Kidney tubule cell (primary cell): ENCODE measurements around the gene ZCWPW1.

ENCODE experiments used
- DNase-seq: peaks from one replicate; pipeline ENCODE4 v3.0.0-alpha.2; 2018; ENCODE audit warnings: low spot score

ZCWPW1 gene

GRCh38 chr7:100428199-100428966, at the start of gene ZCWPW1:
Gene ZCWPW1 (minus strand): TSS chr7:100428703. CDS start chr7:100420649, 8,054 bp downstream.
- DNase-seq = peak; percentile 97

- DNase-seq = no peak
Measured at GRCh38 chr7:100477871-100478267, 49.4 kb upstream of the ZCWPW1 start.

GRCh38 chr7:100476903-100477870, 48.7 kb upstream of the ZCWPW1 start:
- DNase-seq = no peak

- DNase-seq = no peak
Measured at GRCh38 chr7:100476101-100476780, 47.7 kb upstream of the ZCWPW1 start.

- no peak for DNase-seq
Measured at GRCh38 chr7:100475549-100475948, 47.0 kb upstream of the ZCWPW1 start.

GRCh38 chr7:100472854-100473499, 44.5 kb upstream of the ZCWPW1 start:
- DNase-seq = peak; percentile 60

GRCh38 chr7:100472121-100472851, 43.8 kb upstream of the ZCWPW1 start:
- no peak for DNase-seq

- no peak for DNase-seq
Measured at GRCh38 chr7:100471021-100471420, 42.5 kb upstream of the ZCWPW1 start.

- DNase-seq = peak; percentile 71
Measured at GRCh38 chr7:100469227-100470044, 40.9 kb upstream of the ZCWPW1 start.

GRCh38 chr7:100467638-100468373, 39.3 kb upstream of the ZCWPW1 start:
- DNase-seq = no peak

- no peak for DNase-seq
Measured at GRCh38 chr7:100466653-100467605, 38.4 kb upstream of the ZCWPW1 start.

GRCh38 chr7:100465702-100466311, 37.3 kb upstream of the ZCWPW1 start:
- peak; percentile 76 for DNase-seq

GRCh38 chr7:100465299-100465698, 36.8 kb upstream of the ZCWPW1 start:
- peak; percentile 41 for DNase-seq

- no peak for DNase-seq
Measured at GRCh38 chr7:100464791-100465190, 36.3 kb upstream of the ZCWPW1 start.

GRCh38 chr7:100464210-100464660, 35.7 kb upstream of the ZCWPW1 start, which contains the start of gene SPACDR:
Gene SPACDR (minus strand): TSS chr7:100464260. CDS start chr7:100464025, 235 bp downstream.
- no peak for DNase-seq

GRCh38 chr7:100457033-100457432, 28.5 kb upstream of the ZCWPW1 start:
- DNase-seq = no peak

- DNase-seq = no peak
Measured at GRCh38 chr7:100456562-100456961, 28.1 kb upstream of the ZCWPW1 start.

GRCh38 chr7:100455206-100455605, 26.7 kb upstream of the ZCWPW1 start:
- no peak for DNase-seq
